HuH-7.5 (cell line): Measurements from ENCODE around the gene THYN1.
"Not testable (repeated sequence)": the region's sequence is repeated elsewhere in the genome, so short reads cannot be mapped to it uniquely, and the experiment has no call there.

Experiments used
- DNase-seq: peaks from one replicate; pipeline ENCODE4 v3.0.0; 2011; ENCODE audit warnings: low spot score

Gene THYN1

GRCh38 chr11:134275188-134275533 is 22.0 kb upstream of the THYN1 start:
- no peak for DNase-seq

GRCh38 chr11:134273317-134273712 is 20.2 kb upstream of the THYN1 start:
- DNase-seq = no peak

- peak; percentile 38 for DNase-seq
Observed at GRCh38 chr11:134272381-134273316, 19.5 kb upstream of the THYN1 start.

- DNase-seq = no peak
Observed at GRCh38 chr11:134271978-134272377, 18.8 kb upstream of the THYN1 start.

GRCh38 chr11:134270250-134270714 is 17.1 kb upstream of the THYN1 start:
- DNase-seq = no peak

GRCh38 chr11:134267966-134268365 is 14.8 kb upstream of the THYN1 start:
- DNase-seq = no peak

GRCh38 chr11:134267461-134267860 is 14.3 kb upstream of the THYN1 start:
- DNase-seq = no peak

- no peak for DNase-seq
Observed at GRCh38 chr11:134266841-134267251, 13.7 kb upstream of the THYN1 start.

GRCh38 chr11:134266440-134266839 is 13.3 kb upstream of the THYN1 start:
- no peak for DNase-seq

GRCh38 chr11:134264966-134265764 is 12.0 kb upstream of the THYN1 start:
- DNase-seq = no peak

GRCh38 chr11:134261626-134262488 is 8.7 kb upstream of the THYN1 start:
- peak; percentile 42 for DNase-seq

GRCh38 chr11:134260983-134261382 is 7.8 kb upstream of the THYN1 start:
- no peak for DNase-seq

GRCh38 chr11:134260503-134260902 is 7.4 kb upstream of the THYN1 start:
- DNase-seq = no peak

- no peak for DNase-seq
Observed at GRCh38 chr11:134258577-134258976, 5.4 kb upstream of the THYN1 start.

GRCh38 chr11:134257101-134257500 is 3.9 kb upstream of the THYN1 start:
- no peak for DNase-seq

- not testable (repeated sequence) for DNase-seq
Observed at GRCh38 chr11:134255184-134255561, 2.0 kb upstream of the THYN1 start.

- DNase-seq = no peak
Observed at GRCh38 chr11:134254433-134255183, 1.5 kb upstream of the THYN1 start.

- peak; percentile 26 for DNase-seq
Observed at GRCh38 chr11:134252346-134253187, 585 bp downstream of the THYN1 start.

- DNase-seq = no peak
Observed at GRCh38 chr11:134250675-134251074, 2.5 kb downstream of the THYN1 start.

GRCh38 chr11:134250246-134250645 is 2.9 kb downstream of the THYN1 start:
- DNase-seq = no peak
